ENCODE results near the gene KRTAP9-6. TPM values are rescaled to one million over a fixed set of nuclear protein-coding genes. Genes with fewer than 3 reads are reported as not detected.
"Not testable (repeated sequence)": the region's sequence is repeated elsewhere in the genome, so short reads cannot be mapped to it uniquely, and the experiment has no call there.

KRTAP9-6 gene
- total RNA-seq = not detected

- intact Hi-C loops (cut with DNase I) = no loop called here
- Histone ChIP-seq H3K4me1 (no peaks in the 10 kb centered on the region), H3K4me3 (no peak within 1 kb of the TSS), H3K27ac (no peak within 1 kb of the TSS), H3K36me3 (replicated peaks in 1 of 2; ENCODE audit: insufficient read depth in 1 of 2, low read depth in 2 of 2) (no peaks in the 10 kb centered on the region), H3K27me3 (no peaks in the 10 kb centered on the region), H3K9me3 (no peaks in the 10 kb centered on the region)
- ATAC-seq (no peak), DNase-seq (no peak)
- WGBS, 2 donors = 22% methylated on average over 2 of the region's 2 CpGs
- TF ChIP-seq POLR2A (IDR thresholded peaks at IDR 0.05) (no peak), CTCF (IDR thresholded peaks at IDR 0.05) (no peak)
These were observed at the start of gene KRTAP9-6 for GRCh38 chr17:41265078-41265477. TSS of gene KRTAP9-6 (plus strand) at chr17:41265378. CDS start at chr17:41265378, 0 bp downstream.

GRCh38 chr17:41215681-41216080 is 49.5 kb upstream of the KRTAP9-6 start:
- no peak for TF ChIP-seq POLR2A (IDR thresholded peaks at IDR 0.05)
- TF ChIP-seq CTCF (IDR thresholded peaks at IDR 0.05) = no peak
- H3K9me3 ChIP-seq = no peaks in the 10 kb centered on the region
- no peaks in the 10 kb centered on the region for H3K36me3 ChIP-seq (replicated peaks in 1 of 2; ENCODE audit: insufficient read depth in 1 of 2, low read depth in 2 of 2)
- WGBS, 2 donors = 36 to 63% methylated on average over 1 of the region's 1 CpG
- no peaks in the 10 kb centered on the region for H3K4me1 ChIP-seq
- DNase-seq = no peak
- H3K4me3 ChIP-seq = no peak overlapping the region
- intact Hi-C loops (cut with DNase I) = no loop called here
- no peaks in the 10 kb centered on the region for H3K27me3 ChIP-seq
- no peak for ATAC-seq
- no peak overlapping the region for H3K27ac ChIP-seq

- Histone ChIP-seq H3K9me3 (no peaks in the 10 kb centered on the region), H3K27ac (no peak overlapping the region), H3K4me3 (no peak overlapping the region), H3K36me3 (replicated peaks in 1 of 2; ENCODE audit: insufficient read depth in 1 of 2, low read depth in 2 of 2) (no peaks in the 10 kb centered on the region), H3K4me1 (no peaks in the 10 kb centered on the region), H3K27me3 (peaks cover 0 to 4% of the 10 kb centered on the region in 2 donors)
- no peak for TF ChIP-seq CTCF (IDR thresholded peaks at IDR 0.05)
- no peak for TF ChIP-seq POLR2A (IDR thresholded peaks at IDR 0.05)
- intact Hi-C loops (cut with DNase I) = no loop called here
- ATAC-seq (no peak), DNase-seq (no peak)
- 56 to 64% methylated on average over 2 of the region's 2 CpGs for WGBS, 2 donors
These were observed 41.4 kb upstream of the KRTAP9-6 start for GRCh38 chr17:41223821-41224220.

- intact Hi-C loops (cut with DNase I) = no loop called here
- Histone ChIP-seq H3K4me3 (no peak overlapping the region), H3K27ac (no peak overlapping the region), H3K9me3 (no peaks in the 10 kb centered on the region), H3K27me3 (peaks cover 0 to 3% of the 10 kb centered on the region in 2 donors), H3K4me1 (no peaks in the 10 kb centered on the region), H3K36me3 (replicated peaks in 1 of 2; ENCODE audit: insufficient read depth in 1 of 2, low read depth in 2 of 2) (no peaks in the 10 kb centered on the region)
- TF ChIP-seq CTCF (IDR thresholded peaks at IDR 0.05) = no peak
- no peak for TF ChIP-seq POLR2A (IDR thresholded peaks at IDR 0.05)
- WGBS, 2 donors = 74 to 82% methylated on average over 6 of the region's 6 CpGs
- no peak for DNase-seq
- no peak for ATAC-seq
These were observed 39.1 kb upstream of the KRTAP9-6 start for GRCh38 chr17:41226051-41226450.

GRCh38 chr17:41226598-41227095 is 38.5 kb upstream of the KRTAP9-6 start, which contains the start of gene KRTAP9-2:
TSS of gene KRTAP9-2 (plus strand) at chr17:41226648. CDS start at chr17:41226655, 7 bp downstream.
- ATAC-seq; H3K4me3 ChIP-seq; DNase-seq; H3K9me3 ChIP-seq; H3K4me1 ChIP-seq; H3K27ac ChIP-seq; H3K27me3 ChIP-seq; intact Hi-C loops (cut with DNase I); H3K36me3 ChIP-seq (replicated peaks in 1 of 2; ENCODE audit: insufficient read depth in 1 of 2, low read depth in 2 of 2): not testable (repeated sequence)
- WGBS, 2 donors = 21% methylated on average over 3 of the region's 4 CpGs; no CpG with 5 or more reads in 1 of the 2 donors
